Thymus (tissue), 11 donors: ENCODE results near the gene ZAP70. TPM values are rescaled to one million over a fixed set of nuclear protein-coding genes. Genes with fewer than 3 reads are reported as not detected.

Source experiments
- DNase-seq, 9 donors: peaks; one replicate each; pipeline ENCODE4 v3.0.0-alpha.2; 2013; ENCODE audit warnings: low spot score in 9 of 9, low read depth in 6 of 9, missing footprints in 1 of 9
- H3K27ac ChIP-seq, 2 donors: one replicate each; pipeline ENCODE4 v1.5.1; 2013; ENCODE audit warnings: control low read depth in 1 of 2, low read depth in 1 of 2, low read length in 1 of 2, mild to moderate bottlenecking in 1 of 2, moderate library complexity in 1 of 2
- H3K27me3 ChIP-seq, 2 donors: one replicate each; pipeline ENCODE4 v1.5.1; 2013; ENCODE audit warnings: low read length in 1 of 2; ENCODE audit not compliant: control insufficient read depth in 2 of 2, insufficient read depth in 1 of 2
- H3K36me3 ChIP-seq, 2 donors: one replicate each; pipeline ENCODE4 v1.5.1; 2013; ENCODE audit warnings: low read length in 1 of 2, mild to moderate bottlenecking in 1 of 2, moderate library complexity in 1 of 2; ENCODE audit not compliant: control insufficient read depth in 2 of 2, insufficient read depth in 2 of 2
- H3K4me1 ChIP-seq, 2 donors: one replicate each; pipeline ENCODE4 v1.5.1; 2013; ENCODE audit warnings: low read length in 2 of 2; ENCODE audit not compliant: control insufficient read depth in 2 of 2, insufficient read depth in 2 of 2
- H3K4me3 ChIP-seq, 2 donors: one replicate each; pipeline ENCODE4 v1.5.1; 2013; ENCODE audit warnings: low read length in 2 of 2, control low read depth in 1 of 2, mild to moderate bottlenecking in 1 of 2
- H3K9me3 ChIP-seq, 2 donors: one replicate each; pipeline ENCODE4 v1.5.1; 2013; ENCODE audit warnings: low read length in 1 of 2, mild to moderate bottlenecking in 1 of 2; ENCODE audit not compliant: control insufficient read depth in 2 of 2, insufficient read depth in 1 of 2
- WGBS: extraction: QIAGEN DNeasy Blood & Tissue Kit; methylation state at CpG from one replicate; pipeline ENCODE4 v1.1.7; 2013; 5-methylcytosine and 5-hydroxymethylcytosine counted together
- polyA plus RNA-seq: library from polyadenylated mRNA; stranded (reverse); fragments of 200-250 nt; gene quantifications from one replicate; pipeline ENCODE4 v1.2.3, GENCODE V29; 2013
- total RNA-seq: library from RNA; stranded (reverse); fragments of 120-200 nt; gene quantifications from one replicate; pipeline ENCODE4 v1.2.4, GENCODE V29; 2013
- donor health status: healthy.

Gene ZAP70
- total and polyA plus RNA-seq, 2 donors = 160 to 217 TPM

DNA sequence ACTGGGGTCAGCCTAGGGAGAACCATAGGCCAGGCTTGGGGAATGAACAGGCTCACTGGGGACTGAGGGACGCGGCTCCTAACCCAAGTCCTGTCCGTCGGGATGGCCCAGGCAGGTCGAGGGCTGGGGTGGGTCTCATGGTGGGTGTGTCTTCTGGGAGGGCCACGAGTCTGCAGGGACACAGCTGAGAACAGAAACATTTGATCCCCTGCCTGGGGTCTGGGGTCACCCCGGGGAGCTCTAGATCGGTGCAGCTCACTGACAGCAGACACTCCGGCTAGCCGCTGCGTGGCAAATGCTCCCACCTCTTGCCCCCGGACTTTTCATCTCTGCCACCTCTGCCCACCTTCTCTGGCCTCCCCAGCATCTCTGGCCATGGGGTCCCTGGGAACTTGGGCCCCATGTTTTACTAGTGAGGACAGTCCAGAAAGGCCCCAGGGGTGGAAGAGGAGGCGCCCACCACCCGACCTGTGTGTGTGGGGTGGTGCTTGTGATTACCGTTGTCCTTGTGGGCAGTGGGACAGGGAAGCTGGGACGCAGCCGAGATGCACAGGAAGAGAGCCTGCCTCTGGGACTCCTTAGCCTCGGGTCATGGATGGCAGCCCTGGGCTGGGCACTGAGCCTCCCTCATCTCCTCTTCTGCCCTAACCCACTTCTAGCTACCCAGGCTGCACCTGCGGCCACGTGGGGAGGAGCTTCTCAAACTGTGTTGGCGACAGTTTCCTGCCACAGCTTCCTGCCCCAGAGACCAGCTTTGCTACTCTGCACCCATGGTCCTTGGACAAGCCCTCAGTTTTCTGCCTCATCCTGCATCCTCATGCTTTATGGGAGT, 4.9 kb downstream of the ZAP70 start:
- peaks cover 49 to 68% of the 10 kb centered on the region in 2 donors for H3K4me1 ChIP-seq
- WGBS = 51% methylated on average over 21 of the region's 21 CpGs
- DNase-seq = peak in 7 of 9 donors; percentile 52 to 90 (median 77)

DNA sequence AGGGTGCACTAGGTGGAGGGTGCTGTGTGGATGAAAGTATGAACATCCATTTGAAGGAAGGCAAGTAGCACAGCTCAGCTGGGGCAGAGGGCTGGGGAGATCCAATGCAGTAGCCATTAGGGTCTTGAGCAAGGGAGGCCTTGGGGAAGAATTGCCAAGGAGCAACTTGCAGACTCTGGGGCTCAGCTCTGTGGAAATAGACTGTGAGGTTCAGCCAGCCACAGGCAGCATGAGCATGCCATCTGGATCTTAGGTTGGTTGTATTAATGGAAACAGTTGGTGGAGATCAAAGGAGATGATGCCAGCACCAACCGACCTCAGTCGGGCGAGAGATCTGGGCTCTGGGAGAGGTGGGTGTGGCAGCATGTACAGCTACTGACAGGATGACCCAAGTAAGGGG, 5.6 kb downstream of the ZAP70 start:
- H3K4me1 ChIP-seq = peaks cover 47 to 66% of the 10 kb centered on the region in 2 donors
- no peaks in the 10 kb centered on the region for H3K27me3 ChIP-seq
- DNase-seq = no peak
- 3% methylated on average over 3 of the region's 3 CpGs for WGBS
- H3K9me3 ChIP-seq = no peaks in the 10 kb centered on the region
- peak overlapping the region; percentile 85 to 91 for H3K27ac ChIP-seq
- H3K36me3 ChIP-seq = peaks cover 53 to 65% of the 10 kb centered on the region in 2 donors
- H3K4me3 ChIP-seq = peak overlapping the region; percentile 33 to 34

More for the DNA sequence above, 4.9 kb downstream of the ZAP70 start:
- peak overlapping the region; percentile 33 to 34 for H3K4me3 ChIP-seq
- H3K27ac ChIP-seq = peak overlapping the region; percentile 85 to 91
- no peaks in the 10 kb centered on the region for H3K27me3 ChIP-seq
- H3K36me3 ChIP-seq = peaks cover 46 to 59% of the 10 kb centered on the region in 2 donors
- no peaks in the 10 kb centered on the region for H3K9me3 ChIP-seq

DNA sequence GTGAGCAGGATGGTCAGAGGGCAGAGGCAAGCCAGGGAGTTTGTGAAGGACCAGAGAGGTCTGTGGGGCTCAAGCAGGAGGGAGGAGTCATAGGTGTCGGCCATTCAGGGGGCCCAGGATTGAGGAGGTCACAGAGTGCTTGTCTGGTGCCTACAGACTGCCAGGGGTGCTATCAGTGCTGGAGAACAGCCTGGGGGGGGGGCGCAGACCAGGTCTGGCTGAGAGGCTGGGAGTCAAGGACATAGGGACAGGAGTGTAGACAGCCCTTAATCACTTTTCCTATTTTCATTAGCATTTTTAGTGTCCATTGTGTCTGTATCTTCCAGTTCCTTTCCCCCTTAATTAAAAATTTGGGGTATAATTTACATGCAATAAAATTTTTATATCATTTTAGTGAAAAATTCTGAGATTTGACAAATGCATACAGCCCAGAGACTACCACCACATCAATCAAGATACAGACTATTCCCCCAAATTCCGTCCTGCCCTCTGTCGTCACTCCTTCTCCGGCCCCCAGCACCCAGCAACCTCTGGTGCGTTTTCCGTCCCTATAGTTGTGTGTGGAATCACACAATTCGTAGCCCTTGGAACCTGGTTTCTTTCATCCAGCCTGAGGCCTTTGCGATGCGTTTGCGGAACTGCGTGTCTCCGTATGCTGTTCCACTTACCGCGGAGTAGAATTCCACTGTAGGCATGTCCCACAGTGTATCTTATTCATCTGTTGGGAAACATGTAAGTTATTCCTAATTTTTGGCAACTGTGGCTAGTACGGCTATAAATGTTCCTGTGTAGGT, 6.2 kb downstream of the ZAP70 start:
- Histone ChIP-seq H3K27me3 (no peaks in the 10 kb centered on the region), H3K4me3 (peak overlapping the region; percentile 33 to 34), H3K36me3 (peaks cover 58 to 67% of the 10 kb centered on the region in 2 donors), H3K9me3 (no peaks in the 10 kb centered on the region), H3K27ac (peak overlapping the region; percentile 85 to 91), H3K4me1 (peaks cover 47 to 62% of the 10 kb centered on the region in 2 donors)
- WGBS = 91% methylated on average over 16 of the region's 16 CpGs
- DNase-seq = no peak

DNA sequence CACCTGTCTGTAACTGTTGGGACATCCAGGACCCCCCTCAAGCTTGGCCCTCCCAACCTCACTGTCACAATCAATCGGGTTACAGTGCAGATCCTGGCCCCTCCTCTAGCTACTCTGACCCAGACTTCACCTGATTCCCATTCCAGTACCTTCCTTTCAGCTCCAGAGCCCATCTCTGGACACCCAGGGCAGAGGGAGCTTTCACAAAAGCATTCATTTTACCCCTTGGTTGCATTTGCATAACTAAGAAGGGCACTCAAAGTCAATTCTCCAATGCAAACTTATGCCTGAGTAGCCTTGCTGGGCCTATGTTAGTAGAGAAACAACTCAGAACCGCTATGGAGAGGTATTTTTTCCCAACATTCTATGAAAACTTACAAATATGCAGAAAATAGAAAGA, 7.4 kb downstream of the ZAP70 start:
- Histone ChIP-seq H3K36me3 (peaks cover 59 to 68% of the 10 kb centered on the region in 2 donors), H3K27ac (no peak overlapping the region), H3K4me1 (peaks cover 38 to 50% of the 10 kb centered on the region in 2 donors), H3K27me3 (no peaks in the 10 kb centered on the region), H3K9me3 (no peaks in the 10 kb centered on the region), H3K4me3 (no peak overlapping the region)
- no peak for DNase-seq
- WGBS = 95% methylated on average over 2 of the region's 2 CpGs

DNA sequence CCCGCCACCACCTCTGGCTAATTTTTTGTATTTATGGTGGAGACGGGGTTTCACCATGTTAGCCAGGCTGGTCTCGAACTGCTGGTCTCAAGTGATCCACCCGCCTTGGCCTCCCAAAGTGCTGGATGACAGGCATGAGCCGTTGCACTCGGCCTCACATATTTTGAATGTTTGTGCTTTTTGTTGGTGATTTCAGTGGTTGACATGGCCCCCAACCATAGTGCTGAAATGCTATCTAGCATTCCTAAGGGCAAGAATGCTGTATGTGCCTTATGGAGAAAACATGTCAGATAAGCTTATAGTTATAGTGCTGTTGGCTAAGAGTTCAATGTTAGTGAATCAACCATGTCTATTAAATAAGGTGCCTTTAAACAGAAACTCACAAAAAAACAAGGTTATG, 8.9 kb downstream of the ZAP70 start:
- DNase-seq = no peak
- no peaks in the 10 kb centered on the region for H3K9me3 ChIP-seq
- peaks cover 24 to 35% of the 10 kb centered on the region in 2 donors for H3K4me1 ChIP-seq
- no peaks in the 10 kb centered on the region for H3K27me3 ChIP-seq
- peaks cover 62 to 69% of the 10 kb centered on the region in 2 donors for H3K36me3 ChIP-seq
- no peak overlapping the region for H3K27ac ChIP-seq
- WGBS = 98% methylated on average over 6 of the region's 6 CpGs
- H3K4me3 ChIP-seq = no peak overlapping the region

DNA sequence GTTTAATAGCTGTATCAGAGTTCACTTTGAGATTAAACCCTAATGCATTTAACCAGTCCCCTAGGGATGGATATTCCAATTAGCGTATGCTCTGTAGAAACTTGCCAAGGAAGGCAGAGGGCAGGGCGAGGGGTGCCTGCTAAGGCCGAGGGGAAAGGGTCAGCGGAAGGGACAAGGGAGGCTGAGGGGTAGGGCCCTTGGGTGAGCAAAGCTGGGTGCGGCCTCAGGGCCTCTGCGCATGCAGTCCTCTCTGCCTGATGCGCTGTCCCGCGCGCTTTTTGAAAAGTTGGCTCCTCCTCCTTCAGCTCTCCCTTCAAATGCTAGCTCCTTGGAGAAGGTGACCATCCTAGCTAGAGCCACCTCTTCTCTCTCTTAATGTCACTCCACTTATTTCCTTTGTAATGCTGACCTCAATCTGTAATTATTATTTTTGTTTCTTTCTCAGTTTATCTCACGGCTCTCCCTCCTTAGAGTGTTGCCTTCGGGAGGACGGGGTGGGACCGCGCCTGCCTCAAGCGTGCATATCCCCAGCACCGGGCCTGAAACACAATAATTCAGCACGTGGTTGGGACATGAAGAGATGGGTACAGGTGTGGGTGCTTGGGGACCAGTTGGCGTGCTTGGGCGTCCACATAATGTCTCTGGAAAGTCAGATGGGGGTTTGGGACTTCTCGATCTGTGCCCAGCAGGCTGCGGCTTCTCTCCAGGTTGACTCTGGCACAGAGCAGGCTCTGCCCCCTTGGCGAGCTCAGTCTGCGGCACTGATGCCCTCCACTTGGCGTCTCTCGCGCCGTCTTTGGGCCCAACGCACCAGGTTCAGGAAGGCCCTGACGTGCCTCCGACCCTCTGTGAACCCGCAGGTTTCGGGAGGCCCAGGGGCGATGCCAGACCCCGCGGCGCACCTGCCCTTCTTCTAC, 10.0 kb downstream of the ZAP70 start:
- Histone ChIP-seq H3K27ac (no peak overlapping the region), H3K4me1 (peaks cover 13 to 27% of the 10 kb centered on the region in 2 donors), H3K27me3 (no peaks in the 10 kb centered on the region), H3K4me3 (no peak overlapping the region), H3K9me3 (no peaks in the 10 kb centered on the region), H3K36me3 (peaks cover 66 to 76% of the 10 kb centered on the region in 2 donors)
- 95% methylated on average over 37 of the region's 37 CpGs for WGBS
- DNase-seq = no peak

DNA sequence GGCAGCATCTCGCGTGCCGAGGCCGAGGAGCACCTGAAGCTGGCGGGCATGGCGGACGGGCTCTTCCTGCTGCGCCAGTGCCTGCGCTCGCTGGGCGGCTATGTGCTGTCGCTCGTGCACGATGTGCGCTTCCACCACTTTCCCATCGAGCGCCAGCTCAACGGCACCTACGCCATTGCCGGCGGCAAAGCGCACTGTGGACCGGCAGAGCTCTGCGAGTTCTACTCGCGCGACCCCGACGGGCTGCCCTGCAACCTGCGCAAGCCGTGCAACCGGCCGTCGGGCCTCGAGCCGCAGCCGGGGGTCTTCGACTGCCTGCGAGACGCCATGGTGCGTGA, 10.7 kb downstream of the ZAP70 start:
- Histone ChIP-seq H3K4me3 (no peak overlapping the region), H3K27me3 (no peaks in the 10 kb centered on the region), H3K9me3 (no peaks in the 10 kb centered on the region), H3K36me3 (peaks cover 69 to 79% of the 10 kb centered on the region in 2 donors), H3K27ac (no peak overlapping the region), H3K4me1 (peaks cover 13 to 20% of the 10 kb centered on the region in 2 donors)
- 94% methylated on average over 41 of the region's 41 CpGs for WGBS
- no peak for DNase-seq

DNA sequence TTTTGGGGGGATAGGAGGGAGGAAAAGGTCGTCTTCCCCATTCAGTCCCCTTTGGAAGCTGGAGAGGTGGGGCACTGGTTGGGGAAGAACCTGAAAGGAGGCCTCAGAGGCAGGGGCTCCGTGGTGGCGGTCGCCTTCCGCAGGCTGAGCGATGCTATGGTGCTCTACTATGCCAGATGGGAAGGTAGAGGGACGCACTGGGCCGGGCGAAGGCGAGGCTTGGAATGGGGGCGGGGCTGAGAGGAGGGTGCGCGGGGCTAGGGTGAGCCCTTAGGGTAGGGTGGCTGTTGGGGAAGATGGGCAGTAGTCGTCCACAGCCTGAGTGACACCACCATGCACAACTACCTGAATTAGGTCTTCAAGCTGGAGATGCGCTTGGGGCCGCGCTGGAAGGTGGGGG, 11.1 kb downstream of the ZAP70 start:
- no peak for DNase-seq
- Histone ChIP-seq H3K36me3 (peaks cover 69 to 83% of the 10 kb centered on the region in 2 donors), H3K4me1 (peaks cover 9 to 16% of the 10 kb centered on the region in 2 donors), H3K9me3 (no peaks in the 10 kb centered on the region), H3K27me3 (no peaks in the 10 kb centered on the region), H3K27ac (no peak overlapping the region), H3K4me3 (no peak overlapping the region)
- 97% methylated on average over 17 of the region's 17 CpGs for WGBS
